GM23338 (cell line): Measurements from ENCODE around the gene WDR33. TPM values are rescaled to one million over a fixed set of nuclear protein-coding genes. Genes with fewer than 3 reads are reported as not detected.

Experiments used
- ATAC-seq: fragments of 200-7000 bp; cut with Tn5 transposase; 3 replicates; pipeline ENCODE4 v1.9.1; 2020
- DNase-seq: peaks from one replicate; pipeline ENCODE4 v3.0.0-alpha.2; 2015; ENCODE audit warnings: low spot score
- H2AFZ ChIP-seq: fragments of 200-600 bp; sonication (generic); 2 replicates; pipeline ENCODE4 v1.8.0; 2016; ENCODE audit warnings: antibody characterized with exemption, mild to moderate bottlenecking, moderate library complexity
- H3F3A ChIP-seq: fragments of 200-600 bp; sonication (generic); replicated peaks from 2 replicates; pipeline ENCODE4 v1.8.0; 2017; ENCODE audit warnings: antibody characterized with exemption, mixed run types, low read depth
- H3K27ac ChIP-seq: fragments of 200-600 bp; sonication (generic); 2 replicates; pipeline ENCODE4 v1.6.1; 2016; ENCODE audit warnings: low read depth
- H3K27me3 ChIP-seq: fragments of 200-600 bp; sonication (generic); 2 replicates; pipeline ENCODE4 v1.8.0; 2016; ENCODE audit warnings: mild to moderate bottlenecking, mixed run types, moderate library complexity; ENCODE audit not compliant: insufficient read depth
- H3K36me3 ChIP-seq: fragments of 200-600 bp; sonication (generic); 2 replicates; pipeline ENCODE4 v1.8.0; 2016; ENCODE audit warnings: mild to moderate bottlenecking; ENCODE audit not compliant: insufficient read depth
- H3K4me1 ChIP-seq: fragments of 200-600 bp; sonication (generic); 2 replicates; pipeline ENCODE4 v1.8.0; 2016; ENCODE audit warnings: mild to moderate bottlenecking, moderate library complexity; ENCODE audit not compliant: insufficient read depth
- H3K4me2 ChIP-seq: fragments of 200-600 bp; sonication (generic); 2 replicates; pipeline ENCODE4 v1.7.1; 2017; ENCODE audit warnings: mixed run types
- H3K4me3 ChIP-seq: fragments of 200-600 bp; sonication (generic); 2 replicates; pipeline ENCODE4 v1.6.1; 2016; ENCODE audit warnings: mixed run types
- H3K79me2 ChIP-seq: fragments of 200-600 bp; sonication (generic); replicated peaks from 2 replicates; pipeline ENCODE4 v1.8.0; 2017; ENCODE audit warnings: mild to moderate bottlenecking; ENCODE audit not compliant: insufficient read depth
- H3K9me2 ChIP-seq: fragments of 200-600 bp; sonication (generic); 2 replicates; pipeline ENCODE4 v1.8.0; 2017; ENCODE audit not compliant: insufficient read depth
- H4K20me1 ChIP-seq: fragments of 200-600 bp; sonication (generic); replicated peaks from 2 replicates; pipeline ENCODE4 v1.8.0; 2017; ENCODE audit warnings: mild to moderate bottlenecking; ENCODE audit not compliant: insufficient read depth
- H3K27ac Mint-ChIP-seq: 2 replicates; pipeline ENCODE4 v1.8.0; 2020; ENCODE audit warnings: inconsistent platforms, mild to moderate bottlenecking, moderate library complexity, mixed read lengths
- H3K27me3 Mint-ChIP-seq: 3 replicates; pipeline ENCODE4 v1.8.0; 2022; ENCODE audit warnings: low read depth, mild to moderate bottlenecking, moderate library complexity, mixed read lengths, inconsistent platforms; ENCODE audit not compliant: insufficient read depth, poor library complexity
- H3K36me3 Mint-ChIP-seq: 3 replicates; pipeline ENCODE4 v1.8.0; 2021; ENCODE audit warnings: low read depth, mild to moderate bottlenecking, inconsistent platforms, moderate library complexity, mixed read lengths
- H3K4me1 Mint-ChIP-seq: 3 replicates; pipeline ENCODE4 v1.8.0; 2020; ENCODE audit warnings: mild to moderate bottlenecking, inconsistent platforms, mixed read lengths
- H3K4me3 Mint-ChIP-seq: 3 replicates; pipeline ENCODE4 v1.8.0; 2021; ENCODE audit warnings: moderate library complexity, mild to moderate bottlenecking, inconsistent platforms, mixed read lengths
- H3K9me3 Mint-ChIP-seq: 3 replicates; pipeline ENCODE4 v1.8.0; 2020; ENCODE audit warnings: moderate library complexity, mild to moderate bottlenecking, inconsistent platforms, mixed read lengths
- ETS1 ChIP-seq: IDR thresholded peaks from 2 replicates; pipeline ENCODE4 v1.6.1; 2016; ENCODE audit warnings: antibody characterized with exemption
- EZH2 ChIP-seq: fragments of 200-600 bp; sonication (generic); IDR thresholded peaks from one replicate; pipeline ENCODE4 v1.8.0; 2017; ENCODE audit warnings: antibody characterized with exemption, mild to moderate bottlenecking, low read depth; ENCODE audit not compliant: unreplicated experiment
- EZH2phosphoT487 ChIP-seq: fragments of 200-600 bp; sonication (generic); IDR thresholded peaks from one replicate; pipeline ENCODE4 v1.8.1; 2018; ENCODE audit warnings: antibody characterized with exemption; ENCODE audit not compliant: unreplicated experiment
- JUNB ChIP-seq: IDR thresholded peaks from one replicate; pipeline ENCODE4 v1.6.1; 2016; ENCODE audit warnings: antibody characterized with exemption; ENCODE audit not compliant: unreplicated experiment
- POLR2AphosphoS5 ChIP-seq: IDR thresholded peaks from 2 replicates; pipeline ENCODE4 v1.6.1; 2016; ENCODE audit warnings: antibody characterized with exemption, low read depth
- REST ChIP-seq: IDR thresholded peaks from one replicate; pipeline ENCODE4 v1.6.1; 2018; ENCODE audit warnings: antibody characterized with exemption; ENCODE audit not compliant: unreplicated experiment
- ZNF331 ChIP-seq: fragments of 250-450 bp; sonication (Bioruptor Pico); IDR thresholded peaks from 2 replicates; pipeline ENCODE4 v1.5.0; 2020; ENCODE audit warnings: low read depth, mild to moderate bottlenecking, moderate library complexity
- polyA plus RNA-seq: library from polyadenylated mRNA; unstranded; fragments of >200 nt; fragmentation: Nextera tagmentation; extraction: Ambion mirVana; gene quantifications from 2 replicates; pipeline ENCODE4 v1.2.1, GENCODE V29; 2016
- total RNA-seq: library from RNA; depleted of rRNA; stranded (reverse); fragments of >200 nt; shearing (Covaris generic); gene quantifications from 2 replicates; pipeline ENCODE4 v1.2.3, GENCODE V29; 2014

The WDR33 gene
- total and polyA plus RNA-seq, 2 experiments from 2014 or later: 37.2 to 54.7 TPM

DNA sequence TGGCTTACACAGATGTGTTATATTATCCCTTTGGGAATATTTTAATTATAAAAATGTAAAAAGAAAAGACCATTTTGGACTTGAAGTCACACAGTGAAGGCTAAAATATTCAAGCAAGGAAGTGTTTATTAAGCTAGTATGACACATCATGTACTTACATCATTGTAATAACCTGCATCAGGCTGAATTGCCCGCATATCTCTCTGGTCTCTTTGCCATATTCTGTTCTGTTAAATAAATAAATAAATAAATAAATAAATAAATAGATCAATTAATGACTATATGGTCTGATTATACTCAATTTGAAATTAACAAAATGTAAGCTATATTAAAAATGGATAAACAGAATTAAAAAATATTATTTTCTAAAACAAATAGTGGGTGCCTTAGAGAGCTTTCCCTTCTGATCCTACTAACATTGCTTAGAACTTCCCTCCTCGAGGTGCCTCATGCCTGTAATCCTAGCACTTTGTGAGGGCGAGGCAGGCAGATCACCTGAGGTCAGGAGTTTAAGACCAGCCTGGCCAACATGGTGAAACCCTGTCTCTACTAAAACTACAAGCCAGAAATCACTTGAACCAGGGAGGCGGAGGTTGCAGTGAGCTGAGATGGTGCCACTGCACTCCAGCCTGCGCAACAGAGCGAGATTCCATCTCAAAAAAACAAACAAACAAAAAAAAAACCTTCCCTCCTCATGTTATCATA, 42.0 kb downstream of the WDR33 start:
- Histone ChIP-seq H2AFZ (no peak overlapping the region), H3K9me2 (no peaks in the 10 kb centered on the region), H3K27ac (peak overlapping the region; percentile 53; the same call in 1 of the 2 replicates), H3F3A (no peaks in the 10 kb centered on the region), H4K20me1 (peaks cover 37% of the 10 kb centered on the region), H3K79me2 (peaks cover 36% of the 10 kb centered on the region), H3K4me1 (peaks cover 5% of the 10 kb centered on the region; the same call in 1 of the 2 replicates), H3K4me2 (no peak overlapping the region), H3K4me3 (no peak overlapping the region), H3K27me3 (no peaks in the 10 kb centered on the region), H3K36me3 (peaks cover 29% of the 10 kb centered on the region; the same call in 1 of the 2 replicates)
- ATAC-seq: no peak
- Mint-ChIP-seq H3K9me3 (no peaks in the 10 kb centered on the region), H3K36me3 (peaks cover 44% of the 10 kb centered on the region), H3K27ac (peak overlapping the region; percentile 78; the same call in 1 of the 2 replicates), H3K27me3 (no peaks in the 10 kb centered on the region), H3K4me3 (no peak overlapping the region), H3K4me1 (peaks cover 4% of the 10 kb centered on the region)
- TF ChIP-seq JUNB (no peak), EZH2 (no peak), POLR2AphosphoS5 (no peak), EZH2phosphoT487 (no peak), ZNF331 (CRISPR knock-in tag) (no peak), REST (no peak)
- no peak for DNase-seq

GRCh38 chr2:127763776-127764175, 47.2 kb downstream of the WDR33 start:
- H3K4me2 ChIP-seq: no peak overlapping the region
- H3F3A ChIP-seq: no peaks in the 10 kb centered on the region
- no peak overlapping the region for H3K27ac ChIP-seq
- H3K27ac Mint-ChIP-seq: no peak overlapping the region
- no peak overlapping the region for H3K4me3 ChIP-seq
- H3K4me3 Mint-ChIP-seq: no peak overlapping the region
- no peak for DNase-seq
- TF ChIP-seq ETS1: no peak
- no peak for TF ChIP-seq EZH2phosphoT487
- peaks cover 51% of the 10 kb centered on the region for H3K36me3 ChIP-seq
- no peaks in the 10 kb centered on the region for H3K9me3 Mint-ChIP-seq
- H3K79me2 ChIP-seq: 0 out of 2 replicates have a peak, but pooled peaks cover 4% of the 10 kb centered on the region
- ATAC-seq: no peak
- H3K27me3 ChIP-seq: no peaks in the 10 kb centered on the region
- H3K36me3 Mint-ChIP-seq: peaks cover 70% of the 10 kb centered on the region
- H3K27me3 Mint-ChIP-seq: no peaks in the 10 kb centered on the region
- H3K4me1 ChIP-seq: no peaks in the 10 kb centered on the region; the same call in 1 of the 2 replicates
- no peaks in the 10 kb centered on the region for H3K9me2 ChIP-seq
- peaks cover 12% of the 10 kb centered on the region for H4K20me1 ChIP-seq
- no peaks in the 10 kb centered on the region for H3K4me1 Mint-ChIP-seq
- no peak overlapping the region for H2AFZ ChIP-seq
